B cell (primary cell): ENCODE data around the gene PPP4C. TPM values are rescaled to one million over a fixed set of nuclear protein-coding genes. Genes with fewer than 3 reads are reported as not detected.

Experiments used
- ATAC-seq: fragments of 200-7000 bp; cut with Tn5 transposase; one replicate; pipeline ENCODE4 v1.10.0; 2021; ENCODE audit warnings: low read depth, mild to moderate bottlenecking, moderate number of reproducible peaks, moderate library complexity
- CTCF ChIA-PET: fragments of 350-600 bp; sonication (Branson Sonifier 250); formaldehyde crosslinking; loops from one replicate; lab custom pipeline; 2021; ENCODE audit warnings: antibody characterized with exemption, inconsistent platforms; lab: Charles Lee
- POLR2A ChIA-PET: fragments of 350-600 bp; sonication (Branson Sonifier 250); formaldehyde crosslinking; loops from one replicate; lab custom pipeline; 2021; ENCODE audit warnings: antibody characterized with exemption; lab: Charles Lee
- DNase-seq: peaks from one replicate; pipeline ENCODE4 v3.0.0; 2013
- H2AFZ ChIP-seq: 2 replicates; pipeline ENCODE4 v1.6.1; 2012; ENCODE audit warnings: mild to moderate bottlenecking, low read depth, low read length; ENCODE audit not compliant: insufficient read depth, poor library complexity, severe bottlenecking
- H3K27ac ChIP-seq, 2 donors: 1 replicate in 1 of 2; 2 replicates in 1 of 2; pipeline ENCODE4 v1.5.1; 2012 to 2013; ENCODE audit warnings: low read length in 2 of 2, mild to moderate bottlenecking in 2 of 2, moderate library complexity in 1 of 2
- H3K27me3 ChIP-seq, 4 experiments: fragments of 200-600 bp in 1 of 4; sonication (generic) in 1 of 4; replicated peaks in 1 of 4; 1 replicate in 2 of 4; 2 replicates in 2 of 4; pipeline versions ENCODE4 v1.6.1 to v1.7.0; 2013 to 2016; ENCODE audit warnings: low read length in 3 of 4, mild to moderate bottlenecking in 2 of 4, mixed read lengths in 1 of 4, moderate library complexity in 1 of 4; ENCODE audit not compliant: insufficient read depth in 4 of 4, control insufficient read depth in 3 of 4; ENCODE audit errors: control extremely low read depth in 1 of 4
- H3K36me3 ChIP-seq, 2 experiments: replicated peaks in 1 of 2; 1 replicate in 1 of 2; 2 replicates in 1 of 2; pipeline versions ENCODE4 v1.6.1 to v1.7.1; 2013; ENCODE audit warnings: low read length in 1 of 2; ENCODE audit not compliant: insufficient read depth in 2 of 2, control insufficient read depth in 1 of 2; ENCODE audit errors: control extremely low read depth in 1 of 2, extremely low read depth in 1 of 2
- H3K4me1 ChIP-seq, 2 donors: fragments of 200-600 bp in 1 of 2; sonication (generic) in 1 of 2; 1 replicate in 1 of 2; 2 replicates in 1 of 2; pipeline versions ENCODE4 v1.5.1 to v1.6.1; 2013 to 2017; ENCODE audit warnings: low read length in 2 of 2; ENCODE audit not compliant: control insufficient read depth in 2 of 2, insufficient read depth in 2 of 2
- H3K4me2 ChIP-seq: replicated peaks from 2 replicates; pipeline ENCODE3; 2012; ENCODE audit warnings: mild to moderate bottlenecking, low read depth, low read length; ENCODE audit not compliant: poor library complexity, severe bottlenecking
- H3K4me3 ChIP-seq, 5 experiments: fragments of 200-600 bp in 1 of 5; sonication (generic) in 1 of 5; 1 replicate in 3 of 5; 2 replicates in 2 of 5; pipeline versions ENCODE4 v1.5.1 to v1.7.0; 2011 to 2016; ENCODE audit warnings: low read length in 4 of 5, mild to moderate bottlenecking in 4 of 5, low read depth in 2 of 5, control low read depth in 1 of 5, moderate library complexity in 1 of 5; ENCODE audit not compliant: insufficient read depth in 1 of 5; ENCODE audit errors: control extremely low read depth in 1 of 5, extremely low read depth in 1 of 5
- H3K79me2 ChIP-seq: fragments of 200-600 bp; sonication (generic); one replicate; pipeline ENCODE4 v1.6.0; 2016; ENCODE audit warnings: low read length; ENCODE audit not compliant: control insufficient read depth, insufficient read depth
- H3K9ac ChIP-seq: fragments of 200-600 bp; sonication (generic); 2 replicates; pipeline ENCODE4 v1.6.1; 2017; ENCODE audit warnings: mild to moderate bottlenecking, low read length, moderate library complexity
- H3K9me3 ChIP-seq, 3 donors: one replicate each; pipeline versions ENCODE4 v1.6.1 to v1.7.1; 2013; ENCODE audit warnings: low read length in 2 of 3; ENCODE audit not compliant: control insufficient read depth in 2 of 3, insufficient read depth in 1 of 3; ENCODE audit errors: control extremely low read depth in 1 of 3
- H4K20me1 ChIP-seq: 2 replicates; pipeline ENCODE4 v1.6.0; 2012; ENCODE audit warnings: mild to moderate bottlenecking, low read length; ENCODE audit not compliant: insufficient read depth, control insufficient read depth, poor library complexity, severe bottlenecking
- H3K27ac Mint-ChIP-seq: one replicate; pipeline ENCODE4 v1.8.0; 2021; ENCODE audit warnings: mixed read lengths
- H3K27me3 Mint-ChIP-seq: one replicate; pipeline ENCODE4 v1.8.0; 2021; ENCODE audit warnings: mixed read lengths
- H3K4me1 Mint-ChIP-seq: one replicate; pipeline ENCODE4 v1.8.0; 2021; ENCODE audit warnings: mixed read lengths
- H3K4me3 Mint-ChIP-seq: one replicate; pipeline ENCODE4 v1.8.0; 2021; ENCODE audit warnings: mixed read lengths
- H3K9me3 Mint-ChIP-seq: one replicate; pipeline ENCODE4 v1.8.0; 2022; ENCODE audit warnings: mixed read lengths; ENCODE audit not compliant: insufficient read depth
- CTCF ChIP-seq: fragments of 200-600 bp; IDR thresholded peaks from one replicate; pipeline ENCODE4 v1.8.0; 2022; ENCODE audit warnings: antibody characterized with exemption, mild to moderate bottlenecking
- EZH2 ChIP-seq: IDR thresholded peaks from 2 replicates; pipeline ENCODE4 v1.6.1; 2012; ENCODE audit warnings: borderline replicate concordance, low read depth, mild to moderate bottlenecking, moderate library complexity, low read length; ENCODE audit not compliant: insufficient read depth, poor library complexity, severe bottlenecking
- WGBS: methylation state at CpG from one replicate; pipeline ENCODE4 v1.1.5; 2013; ENCODE audit warnings: missing lambda C conversion rate; ENCODE audit not compliant: insufficient coverage; 5-methylcytosine and 5-hydroxymethylcytosine counted together
- intact Hi-C: fragments of 100-400 bp; cut with micrococcal nuclease; formaldehyde crosslinking; loops from one replicate; pipeline ENCODE4 v1.10.0; 2022
- polyA plus RNA-seq: library from polyadenylated mRNA; depleted of rRNA; stranded (reverse); fragments of >200 nt; gene quantifications from 2 replicates; pipeline ENCODE4 v1.2.3, GENCODE V29; 2012
- total RNA-seq, 2 donors: library from RNA; stranded (reverse); fragments of 120-200 nt in 1 of 2; gene quantifications; 1 replicate in 1 of 2; 2 replicates in 1 of 2; pipeline versions ENCODE4 v1.2.3 to v1.2.4, GENCODE V29; 2013 to 2022

PPP4C gene
- total and polyA plus RNA-seq, 2 donors (not counting 1 experiment from before 2014, with no cell fraction given): 93.3 to 106 TPM

GRCh38 chr16:30085247-30085646, 9.5 kb downstream of the PPP4C start:
- Mint-ChIP-seq H3K27ac (no peak overlapping the region), H3K27me3 (no peaks in the 10 kb centered on the region), H3K9me3 (no peaks in the 10 kb centered on the region), H3K4me3 (no peak overlapping the region), H3K4me1 (peaks cover 13% of the 10 kb centered on the region)
- Histone ChIP-seq H3K4me3 (no peak overlapping the region), H3K9ac (no peak overlapping the region), H2AFZ (no peak overlapping the region), H3K4me1 (peaks cover 0 to 4% of the 10 kb centered on the region in 2 donors), H3K4me2 (no peak overlapping the region), H3K27ac (no peak overlapping the region), H3K9me3 (no peaks in the 10 kb centered on the region), H3K79me2 (peaks cover 3% of the 10 kb centered on the region), H3K27me3 (no peaks in the 10 kb centered on the region), H3K36me3 (peaks cover 0 to 48% of the 10 kb centered on the region in 2 experiments), H4K20me1 (peaks cover 11% of the 10 kb centered on the region)
- POLR2A ChIA-PET: no interaction called here
- CTCF ChIA-PET: no interaction called here
- WGBS: 94% methylated on average over 3 of the region's 3 CpGs
- ATAC-seq (no peak), DNase-seq (no peak)
- intact Hi-C loops: no loop called here
- TF ChIP-seq EZH2 (no peak), CTCF (no peak)

GRCh38 chr16:30085820-30086219, 10.0 kb downstream of the PPP4C start:
- H4K20me1 ChIP-seq: peaks cover 5% of the 10 kb centered on the region
- no peak overlapping the region for H3K4me2 ChIP-seq
- H3K4me1 Mint-ChIP-seq: peaks cover 16% of the 10 kb centered on the region
- ChIA-PET POLR2A (no interaction called here), CTCF (no interaction called here)
- TF ChIP-seq EZH2: no peak
- TF ChIP-seq CTCF: no peak
- no peak overlapping the region for H3K9ac ChIP-seq
- H3K4me3 Mint-ChIP-seq: no peak overlapping the region
- 100% methylated on average over 5 of the region's 6 CpGs for WGBS
- H3K9me3 ChIP-seq: no peaks in the 10 kb centered on the region
- DNase-seq: no peak
- no peak overlapping the region for H2AFZ ChIP-seq
- H3K27me3 ChIP-seq: no peaks in the 10 kb centered on the region
- H3K27ac Mint-ChIP-seq: no peak overlapping the region
- ATAC-seq: no peak
- H3K4me1 ChIP-seq: peaks cover 0 to 10% of the 10 kb centered on the region in 2 donors
- H3K27ac ChIP-seq: no peak overlapping the region
- H3K79me2 ChIP-seq: peaks cover under 1% of the 10 kb centered on the region
- peaks cover 0 to 43% of the 10 kb centered on the region in 2 experiments for H3K36me3 ChIP-seq
- intact Hi-C loops: no loop called here
- H3K4me3 ChIP-seq: no peak overlapping the region
- H3K9me3 Mint-ChIP-seq: no peaks in the 10 kb centered on the region
- no peaks in the 10 kb centered on the region for H3K27me3 Mint-ChIP-seq
